Ishikawa (cell line): Measurements from ENCODE around the gene PODNL1.

Experiments
- CEBPB ChIP-seq: IDR thresholded peaks from 2 replicates; pipeline ENCODE4 v1.6.1; 2012
- RAD21 ChIP-seq: IDR thresholded peaks from 2 replicates; pipeline ENCODE4 v1.6.1; 2012; ENCODE audit warnings: low read depth
- TF ChIP-seq, protein P1 (sequence below): IDR thresholded peaks from 2 replicates; pipeline ENCODE4 v1.6.1; 2012; ENCODE audit warnings: low read depth, mild to moderate bottlenecking

- TF ChIP-seq, protein P1, sequence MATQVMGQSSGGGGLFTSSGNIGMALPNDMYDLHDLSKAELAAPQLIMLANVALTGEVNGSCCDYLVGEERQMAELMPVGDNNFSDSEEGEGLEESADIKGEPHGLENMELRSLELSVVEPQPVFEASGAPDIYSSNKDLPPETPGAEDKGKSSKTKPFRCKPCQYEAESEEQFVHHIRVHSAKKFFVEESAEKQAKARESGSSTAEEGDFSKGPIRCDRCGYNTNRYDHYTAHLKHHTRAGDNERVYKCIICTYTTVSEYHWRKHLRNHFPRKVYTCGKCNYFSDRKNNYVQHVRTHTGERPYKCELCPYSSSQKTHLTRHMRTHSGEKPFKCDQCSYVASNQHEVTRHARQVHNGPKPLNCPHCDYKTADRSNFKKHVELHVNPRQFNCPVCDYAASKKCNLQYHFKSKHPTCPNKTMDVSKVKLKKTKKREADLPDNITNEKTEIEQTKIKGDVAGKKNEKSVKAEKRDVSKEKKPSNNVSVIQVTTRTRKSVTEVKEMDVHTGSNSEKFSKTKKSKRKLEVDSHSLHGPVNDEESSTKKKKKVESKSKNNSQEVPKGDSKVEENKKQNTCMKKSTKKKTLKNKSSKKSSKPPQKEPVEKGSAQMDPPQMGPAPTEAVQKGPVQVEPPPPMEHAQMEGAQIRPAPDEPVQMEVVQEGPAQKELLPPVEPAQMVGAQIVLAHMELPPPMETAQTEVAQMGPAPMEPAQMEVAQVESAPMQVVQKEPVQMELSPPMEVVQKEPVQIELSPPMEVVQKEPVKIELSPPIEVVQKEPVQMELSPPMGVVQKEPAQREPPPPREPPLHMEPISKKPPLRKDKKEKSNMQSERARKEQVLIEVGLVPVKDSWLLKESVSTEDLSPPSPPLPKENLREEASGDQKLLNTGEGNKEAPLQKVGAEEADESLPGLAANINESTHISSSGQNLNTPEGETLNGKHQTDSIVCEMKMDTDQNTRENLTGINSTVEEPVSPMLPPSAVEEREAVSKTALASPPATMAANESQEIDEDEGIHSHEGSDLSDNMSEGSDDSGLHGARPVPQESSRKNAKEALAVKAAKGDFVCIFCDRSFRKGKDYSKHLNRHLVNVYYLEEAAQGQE: no peak
- TF ChIP-seq RAD21 (no peak), CEBPB (no peak)
Observed at GRCh38 chr19:13918726-13919411, 19.3 kb downstream of the PODNL1 start.
